Liver (tissue), 9 donors: ENCODE measurements around the gene ENTREP3. TPM values are rescaled to one million over a fixed set of nuclear protein-coding genes. Genes with fewer than 3 reads are reported as not detected.

ENCODE experiments used
- DNase-seq: peaks from one replicate; pipeline ENCODE4 v3.0.0-alpha.2; 2017; ENCODE audit warnings: low spot score
- H3K27ac ChIP-seq, 2 donors: one replicate each; pipeline ENCODE4 v1.7.0; 2013; ENCODE audit warnings: inconsistent platforms in 2 of 2, low read length in 2 of 2, control low read depth in 1 of 2, low read depth in 1 of 2, mild to moderate bottlenecking in 1 of 2
- H3K27me3 ChIP-seq, 4 donors: one replicate each; pipeline versions ENCODE4 v1.6.1 to v1.7.0; 2013; ENCODE audit warnings: low read length in 3 of 4, inconsistent platforms in 1 of 4, mild to moderate bottlenecking in 1 of 4, moderate library complexity in 1 of 4; ENCODE audit not compliant: control insufficient read depth in 4 of 4, insufficient read depth in 4 of 4
- H3K36me3 ChIP-seq, 4 donors: one replicate each; pipeline versions ENCODE4 v1.6.1 to v1.7.0; 2013; ENCODE audit warnings: low read length in 3 of 4, mild to moderate bottlenecking in 3 of 4, low read depth in 1 of 4, moderate library complexity in 1 of 4; ENCODE audit not compliant: control insufficient read depth in 4 of 4, insufficient read depth in 3 of 4
- H3K4me1 ChIP-seq, 4 donors: one replicate each; pipeline versions ENCODE4 v1.6.1 to v1.7.0; 2013; ENCODE audit warnings: low read length in 3 of 4, mild to moderate bottlenecking in 3 of 4, moderate library complexity in 1 of 4; ENCODE audit not compliant: control insufficient read depth in 4 of 4, insufficient read depth in 4 of 4
- H3K4me3 ChIP-seq, 3 donors: one replicate each; pipeline versions ENCODE4 v1.6.1 to v1.7.0; 2013; ENCODE audit warnings: low read length in 3 of 3, control low read depth in 1 of 3, low read depth in 1 of 3, mild to moderate bottlenecking in 1 of 3
- H3K9ac ChIP-seq, 2 donors: one replicate each; pipeline ENCODE4 v1.7.0; 2013; ENCODE audit warnings: low read length in 2 of 2, mild to moderate bottlenecking in 2 of 2, moderate library complexity in 2 of 2, control low read depth in 1 of 2, low read depth in 1 of 2
- H3K9me3 ChIP-seq, 4 donors: one replicate each; pipeline versions ENCODE4 v1.6.1 to v1.7.0; 2013; ENCODE audit warnings: low read length in 3 of 4; ENCODE audit not compliant: control insufficient read depth in 4 of 4
- CTCF ChIP-seq: fragments of 150-350 bp; IDR thresholded peaks from 2 replicates; pipeline ENCODE4 v1.5.1; 2017; ENCODE audit warnings: improper control_type of control experiment, low read depth, low read length; ENCODE audit not compliant: missing input control
- EGR1 ChIP-seq, 2 donors: IDR thresholded peaks; 2 replicates each; pipeline ENCODE4 v1.6.1; 2016 to 2018; ENCODE audit warnings: antibody characterized with exemption in 2 of 2, low read depth in 2 of 2
- FOXA1 ChIP-seq: IDR thresholded peaks from 2 replicates; pipeline ENCODE4 v1.6.1; 2016; ENCODE audit warnings: antibody characterized with exemption
- FOXA2 ChIP-seq: IDR thresholded peaks from 2 replicates; pipeline ENCODE4 v1.6.1; 2016; ENCODE audit warnings: antibody characterized with exemption
- GABPA ChIP-seq, 2 donors: IDR thresholded peaks in 1 of 2; conservative IDR thresholded peaks in 1 of 2; 2 replicates each; pipeline ENCODE4 v1.6.1; 2016; ENCODE audit warnings: antibody characterized with exemption in 2 of 2, mild to moderate bottlenecking in 1 of 2, moderate library complexity in 1 of 2
- HNF4G ChIP-seq: IDR thresholded peaks from 2 replicates; pipeline ENCODE4 v1.6.1; 2016; ENCODE audit warnings: antibody characterized with exemption
- JUND ChIP-seq, 2 donors: IDR thresholded peaks; 2 replicates each; pipeline ENCODE4 v1.6.1; 2016; ENCODE audit warnings: antibody characterized with exemption in 2 of 2
- NR2F2 ChIP-seq: IDR thresholded peaks from 2 replicates; pipeline ENCODE4 v1.6.1; 2016; ENCODE audit warnings: antibody characterized with exemption
- RXRA ChIP-seq, 2 donors: IDR thresholded peaks; 2 replicates each; pipeline ENCODE4 v1.6.1; 2017 to 2018; ENCODE audit warnings: antibody characterized with exemption in 2 of 2, mild to moderate bottlenecking in 1 of 2
- SP1 ChIP-seq: IDR thresholded peaks from 2 replicates; pipeline ENCODE4 v1.6.1; 2018; ENCODE audit warnings: antibody characterized with exemption, mild to moderate bottlenecking
- YY1 ChIP-seq: IDR thresholded peaks from 2 replicates; pipeline ENCODE4 v1.6.1; 2016; ENCODE audit warnings: antibody characterized with exemption, mild to moderate bottlenecking
- WGBS: extraction: QIAGEN DNeasy Blood & Tissue Kit; methylation state at CpG from one replicate; pipeline ENCODE4 v1.1.7; 2013; 5-methylcytosine and 5-hydroxymethylcytosine counted together
- polyA plus RNA-seq, 2 donors: library from polyadenylated mRNA; stranded (reverse) in 1 of 2; unstranded in 1 of 2; fragments of 200-250 nt in 1 of 2; fragments of >200 nt in 1 of 2; fragmentation: Nextera tagmentation in 1 of 2; extraction: Ambion mirVana in 1 of 2; gene quantifications; one replicate each; pipeline versions ENCODE4 v1.2.1 to v1.2.3, GENCODE V29; 2013 to 2015
- total RNA-seq, 2 donors: library from RNA; depleted of rRNA; stranded (reverse); fragments of >200 nt; gene quantifications; one replicate each; pipeline ENCODE4 v1.2.3, GENCODE V29; 2014
- TF ChIP-seq, protein P1 (sequence below): IDR thresholded peaks from 2 replicates; pipeline ENCODE4 v1.6.1; 2016; ENCODE audit warnings: antibody characterized with exemption
- TF ChIP-seq, protein P2 (sequence below): IDR thresholded peaks from 2 replicates; pipeline ENCODE4 v1.6.1; 2016; ENCODE audit warnings: antibody characterized with exemption
- donor health status: healthy.
- donor health status: healthy.
- donor health status: healthy.
- donor health status: healthy.
- donor health status: healthy.

Gene ENTREP3
- total and polyA plus RNA-seq, 4 donors: 2.8 to 7.9 (median 3.5) TPM

- TF ChIP-seq, protein P1, sequence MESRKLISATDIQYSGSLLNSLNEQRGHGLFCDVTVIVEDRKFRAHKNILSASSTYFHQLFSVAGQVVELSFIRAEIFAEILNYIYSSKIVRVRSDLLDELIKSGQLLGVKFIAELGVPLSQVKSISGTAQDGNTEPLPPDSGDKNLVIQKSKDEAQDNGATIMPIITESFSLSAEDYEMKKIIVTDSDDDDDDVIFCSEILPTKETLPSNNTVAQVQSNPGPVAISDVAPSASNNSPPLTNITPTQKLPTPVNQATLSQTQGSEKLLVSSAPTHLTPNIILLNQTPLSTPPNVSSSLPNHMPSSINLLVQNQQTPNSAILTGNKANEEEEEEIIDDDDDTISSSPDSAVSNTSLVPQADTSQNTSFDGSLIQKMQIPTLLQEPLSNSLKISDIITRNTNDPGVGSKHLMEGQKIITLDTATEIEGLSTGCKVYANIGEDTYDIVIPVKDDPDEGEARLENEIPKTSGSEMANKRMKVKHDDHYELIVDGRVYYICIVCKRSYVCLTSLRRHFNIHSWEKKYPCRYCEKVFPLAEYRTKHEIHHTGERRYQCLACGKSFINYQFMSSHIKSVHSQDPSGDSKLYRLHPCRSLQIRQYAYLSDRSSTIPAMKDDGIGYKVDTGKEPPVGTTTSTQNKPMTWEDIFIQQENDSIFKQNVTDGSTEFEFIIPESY: no peak
- TF ChIP-seq NR2F2 (no peak), CTCF (no peak), HNF4G (no peak), YY1 (no peak), SP1 (no peak), GABPA (IDR thresholded peaks at IDR 0.05 in 1 of 2, conservative IDR thresholded peaks at IDR 0.05 in 1 of 2) (no peak), FOXA1 (no peak), FOXA2 (no peak), EGR1 (IDR thresholded peaks at IDR 0.05; ENCODE audit: low read depth in 2 of 2) (no peak)
- peak overlapping the region; percentile 88 to 99 (median 91) for H3K4me3 ChIP-seq
- peak overlapping the region; percentile 65 to 87 for H3K27ac ChIP-seq
- H3K4me1 ChIP-seq: peaks cover 0 to 25% (median 17%) of the 10 kb centered on the region in 4 donors
- no peaks in the 10 kb centered on the region for H3K9me3 ChIP-seq
- 0% methylated on average over 9 of the region's 9 CpGs for WGBS
- H3K36me3 ChIP-seq: peaks cover 2 to 41% (median 30%) of the 10 kb centered on the region in 4 donors
- H3K9ac ChIP-seq: peak overlapping the region; percentile 63 to 88
- H3K27me3 ChIP-seq: no peaks in the 10 kb centered on the region
- no peak for DNase-seq
Measured at GRCh38 chr1:155261493-155261851, 6.2 kb upstream of the ENTREP3 start.

DNA sequence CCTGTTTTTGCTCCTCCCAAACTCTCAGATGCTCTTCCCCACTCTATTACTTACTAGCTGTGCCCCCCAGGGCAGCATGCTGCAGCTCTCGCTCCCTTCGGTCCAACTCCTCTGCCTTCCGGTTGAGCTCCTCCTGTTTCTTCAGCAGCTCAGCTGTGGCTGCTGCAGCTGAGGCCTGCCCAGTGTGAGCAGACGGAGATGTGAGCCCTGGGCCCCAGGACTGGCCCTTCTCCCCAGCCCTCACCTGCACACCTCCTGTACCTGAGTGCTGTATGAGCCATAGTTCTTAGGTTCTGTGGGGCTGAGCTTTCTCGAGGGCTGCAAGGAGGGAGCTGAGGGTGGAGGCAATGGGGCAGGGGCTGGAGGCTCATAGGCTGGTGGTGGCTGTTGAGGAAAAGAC lies 5.0 kb upstream of the ENTREP3 start:
- Histone ChIP-seq H3K4me1 (peaks cover 2 to 34% (median 24%) of the 10 kb centered on the region in 4 donors), H3K27ac (no peak overlapping the region), H3K4me3 (no peak overlapping the region), H3K36me3 (peaks cover 0 to 32% (median 22%) of the 10 kb centered on the region in 4 donors), H3K9me3 (no peaks in the 10 kb centered on the region), H3K27me3 (no peaks in the 10 kb centered on the region), H3K9ac (no peak overlapping the region)
- DNase-seq: no peak
- TF ChIP-seq EGR1 (IDR thresholded peaks at IDR 0.05; ENCODE audit: low read depth in 2 of 2) (no peak), YY1 (no peak), JUND (IDR thresholded peaks at IDR 0.05) (no peak), FOXA1 (no peak), SP1 (no peak), FOXA2 (no peak)
- TF ChIP-seq, protein P2, sequence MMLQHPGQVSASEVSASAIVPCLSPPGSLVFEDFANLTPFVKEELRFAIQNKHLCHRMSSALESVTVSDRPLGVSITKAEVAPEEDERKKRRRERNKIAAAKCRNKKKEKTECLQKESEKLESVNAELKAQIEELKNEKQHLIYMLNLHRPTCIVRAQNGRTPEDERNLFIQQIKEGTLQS: no peak
- WGBS: 97% methylated on average over 5 of the region's 5 CpGs

- no peak for DNase-seq
- H3K4me1 ChIP-seq: peaks cover 2 to 35% (median 24%) of the 10 kb centered on the region in 4 donors
- no peaks in the 10 kb centered on the region for H3K27me3 ChIP-seq
- peaks cover 0 to 13% (median 5%) of the 10 kb centered on the region in 4 donors for H3K36me3 ChIP-seq
- TF ChIP-seq RXRA (IDR thresholded peaks at IDR 0.05) (no peak), NR2F2 (peak; percentile 6)
- H3K9me3 ChIP-seq: no peaks in the 10 kb centered on the region
- peak overlapping the region in 2 of 3 donors; percentile 65 to 84 for H3K4me3 ChIP-seq
- no peak overlapping the region for H3K9ac ChIP-seq
- peak overlapping the region; percentile 82 for H3K27ac ChIP-seq
- WGBS: 86% methylated on average over 20 of the region's 20 CpGs
Measured at GRCh38 chr1:155256058-155256852, 972 bp upstream of the ENTREP3 start.
